SK-N-SH (cell line): Measurements from ENCODE around the gene FAM216A.

Experiments used
- EP300 ChIP-seq, 2 experiments: IDR thresholded peaks; 2 replicates each; pipeline versions ENCODE4 v1.4.0 to v1.6.1; 2012; ENCODE audit warnings: borderline replicate concordance in 1 of 2, low read depth in 1 of 2, low read length in 1 of 2
- EZH2phosphoT487 ChIP-seq: fragments of 200-600 bp; sonication (generic); IDR thresholded peaks from 2 replicates; pipeline ENCODE4 v1.6.1; 2017; ENCODE audit warnings: low read depth, mixed run types, mild to moderate bottlenecking, antibody characterized with exemption, moderate library complexity, borderline replicate concordance
- FOSL2 ChIP-seq: IDR thresholded peaks from 2 replicates; pipeline ENCODE4 v1.4.0; 2012; ENCODE audit warnings: low read depth, mild to moderate bottlenecking, moderate library complexity, borderline replicate concordance
- MXI1 ChIP-seq: IDR thresholded peaks from 2 replicates; pipeline ENCODE4 v1.6.1; 2012; ENCODE audit warnings: mild to moderate bottlenecking, low read depth, low read length, improper control_type of control experiment
- NFIC ChIP-seq: IDR thresholded peaks from 2 replicates; pipeline ENCODE4 v1.4.0; 2012; ENCODE audit warnings: borderline replicate concordance
- NRF1 ChIP-seq: IDR thresholded peaks from 2 replicates; pipeline ENCODE4 v1.6.1; 2012; ENCODE audit warnings: low read depth, mild to moderate bottlenecking, low read length
- POLR2AphosphoS5 ChIP-seq: IDR thresholded peaks from 2 replicates; pipeline ENCODE4 v1.6.1; 2012; ENCODE audit warnings: low read depth, low read length
- RAD21 ChIP-seq: IDR thresholded peaks from 2 replicates; pipeline ENCODE4 v1.6.1; 2012; ENCODE audit warnings: mild to moderate bottlenecking, low read length
- TF ChIP-seq, protein P1 (sequence below): fragments of 200-600 bp; sonication (generic); IDR thresholded peaks from 2 replicates; pipeline ENCODE4 v1.6.1; 2017; ENCODE audit warnings: antibody characterized with exemption, mild to moderate bottlenecking, moderate library complexity
- TF ChIP-seq, protein P2 (sequence below): IDR thresholded peaks from 2 replicates; pipeline ENCODE4 v1.4.0; 2012; ENCODE audit warnings: low read depth, borderline replicate concordance

DNA sequence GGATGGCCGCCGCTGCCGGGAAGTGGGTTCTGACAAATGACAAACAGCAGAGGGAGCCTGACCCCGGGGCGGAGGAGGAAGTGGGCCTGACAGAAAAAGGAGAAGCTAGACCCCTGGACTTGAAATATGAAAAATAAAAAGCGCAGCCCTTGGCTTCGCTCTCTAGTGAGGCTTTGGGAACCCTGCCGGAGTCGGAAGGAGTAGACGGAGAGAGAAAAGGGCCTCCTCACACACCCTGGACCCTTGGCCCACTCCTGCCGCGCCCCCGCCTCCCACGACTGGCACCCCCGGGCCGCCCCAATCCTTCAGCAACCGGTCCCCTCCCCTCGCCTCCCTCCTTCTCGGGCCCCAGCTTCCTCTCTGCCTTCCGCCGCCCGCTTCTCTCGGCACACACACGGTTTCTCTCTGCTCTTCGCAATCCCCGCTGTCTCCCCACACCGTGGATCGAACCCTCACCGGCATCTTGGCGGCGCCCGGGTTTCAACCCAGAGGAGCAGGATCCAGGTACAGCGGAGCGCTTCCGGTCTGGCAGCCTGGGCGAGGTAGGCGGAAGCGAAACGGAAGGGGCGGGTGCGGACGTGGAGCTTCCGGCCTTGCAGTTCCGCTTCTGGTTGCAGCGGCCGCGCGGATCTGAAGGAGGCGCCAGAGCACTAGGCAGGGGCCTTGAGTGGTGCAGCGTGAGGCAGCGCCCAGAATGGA lies 18.7 kb upstream of the FAM216A start, which contains the start of gene ARPC3:
- TF ChIP-seq, protein P1, sequence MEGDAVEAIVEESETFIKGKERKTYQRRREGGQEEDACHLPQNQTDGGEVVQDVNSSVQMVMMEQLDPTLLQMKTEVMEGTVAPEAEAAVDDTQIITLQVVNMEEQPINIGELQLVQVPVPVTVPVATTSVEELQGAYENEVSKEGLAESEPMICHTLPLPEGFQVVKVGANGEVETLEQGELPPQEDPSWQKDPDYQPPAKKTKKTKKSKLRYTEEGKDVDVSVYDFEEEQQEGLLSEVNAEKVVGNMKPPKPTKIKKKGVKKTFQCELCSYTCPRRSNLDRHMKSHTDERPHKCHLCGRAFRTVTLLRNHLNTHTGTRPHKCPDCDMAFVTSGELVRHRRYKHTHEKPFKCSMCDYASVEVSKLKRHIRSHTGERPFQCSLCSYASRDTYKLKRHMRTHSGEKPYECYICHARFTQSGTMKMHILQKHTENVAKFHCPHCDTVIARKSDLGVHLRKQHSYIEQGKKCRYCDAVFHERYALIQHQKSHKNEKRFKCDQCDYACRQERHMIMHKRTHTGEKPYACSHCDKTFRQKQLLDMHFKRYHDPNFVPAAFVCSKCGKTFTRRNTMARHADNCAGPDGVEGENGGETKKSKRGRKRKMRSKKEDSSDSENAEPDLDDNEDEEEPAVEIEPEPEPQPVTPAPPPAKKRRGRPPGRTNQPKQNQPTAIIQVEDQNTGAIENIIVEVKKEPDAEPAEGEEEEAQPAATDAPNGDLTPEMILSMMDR: peak; percentile 85
- TF ChIP-seq, protein P2, sequence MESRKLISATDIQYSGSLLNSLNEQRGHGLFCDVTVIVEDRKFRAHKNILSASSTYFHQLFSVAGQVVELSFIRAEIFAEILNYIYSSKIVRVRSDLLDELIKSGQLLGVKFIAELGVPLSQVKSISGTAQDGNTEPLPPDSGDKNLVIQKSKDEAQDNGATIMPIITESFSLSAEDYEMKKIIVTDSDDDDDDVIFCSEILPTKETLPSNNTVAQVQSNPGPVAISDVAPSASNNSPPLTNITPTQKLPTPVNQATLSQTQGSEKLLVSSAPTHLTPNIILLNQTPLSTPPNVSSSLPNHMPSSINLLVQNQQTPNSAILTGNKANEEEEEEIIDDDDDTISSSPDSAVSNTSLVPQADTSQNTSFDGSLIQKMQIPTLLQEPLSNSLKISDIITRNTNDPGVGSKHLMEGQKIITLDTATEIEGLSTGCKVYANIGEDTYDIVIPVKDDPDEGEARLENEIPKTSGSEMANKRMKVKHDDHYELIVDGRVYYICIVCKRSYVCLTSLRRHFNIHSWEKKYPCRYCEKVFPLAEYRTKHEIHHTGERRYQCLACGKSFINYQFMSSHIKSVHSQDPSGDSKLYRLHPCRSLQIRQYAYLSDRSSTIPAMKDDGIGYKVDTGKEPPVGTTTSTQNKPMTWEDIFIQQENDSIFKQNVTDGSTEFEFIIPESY: 0 out of 2 replicates have a peak, but pooled peaks have one; percentile 35
- no peak; the same call in none of the 2 replicates for TF ChIP-seq MXI1
- no peak for TF ChIP-seq EZH2phosphoT487
- TF ChIP-seq FOSL2: no peak; the same call in 1 of the 2 replicates
- TF ChIP-seq NRF1: no peak
- no peak for TF ChIP-seq EP300 (IDR thresholded peaks at IDR 0.05; ENCODE audit: borderline replicate concordance in 1 of 2, low read depth in 1 of 2, low read length in 1 of 2)
- TF ChIP-seq RAD21: peak; percentile 85
- peak; percentile 19; the same call in 1 of the 2 replicates for TF ChIP-seq NFIC
- TF ChIP-seq POLR2AphosphoS5: peak; percentile 89
